Measurements from ENCODE around the gene LYPD6B.

The LYPD6B gene

GRCh38 chr2:149002378-149002890 is 36.1 kb upstream of the LYPD6B start:
- Histone ChIP-seq H3K4me1 (ENCODE audit: insufficient read depth, low read length) (peaks cover 8% of the 10 kb centered on the region), H3K36me3 (ENCODE audit: insufficient read depth, low read length) (peaks cover 73% of the 10 kb centered on the region), H2AFZ (ENCODE audit: low read depth, low read length) (no peak overlapping the region), H3K27me3 (ENCODE audit: insufficient read depth, low read length) (no peaks in the 10 kb centered on the region), H3K9me3 (ENCODE audit: low read length) (peaks cover 9% of the 10 kb centered on the region), H3K4me3 (ENCODE audit: low read length) (no peak overlapping the region)

GRCh38 chr2:149002891-149003740 is 35.4 kb upstream of the LYPD6B start:
- Histone ChIP-seq H3K4me3 (ENCODE audit: low read length) (no peak overlapping the region), H3K9me3 (ENCODE audit: low read length) (peaks cover 9% of the 10 kb centered on the region), H2AFZ (ENCODE audit: low read depth, low read length) (no peak overlapping the region), H3K27me3 (ENCODE audit: insufficient read depth, low read length) (no peaks in the 10 kb centered on the region), H3K36me3 (ENCODE audit: insufficient read depth, low read length) (peaks cover 73% of the 10 kb centered on the region), H3K4me1 (ENCODE audit: insufficient read depth, low read length) (peaks cover 8% of the 10 kb centered on the region)

DNA sequence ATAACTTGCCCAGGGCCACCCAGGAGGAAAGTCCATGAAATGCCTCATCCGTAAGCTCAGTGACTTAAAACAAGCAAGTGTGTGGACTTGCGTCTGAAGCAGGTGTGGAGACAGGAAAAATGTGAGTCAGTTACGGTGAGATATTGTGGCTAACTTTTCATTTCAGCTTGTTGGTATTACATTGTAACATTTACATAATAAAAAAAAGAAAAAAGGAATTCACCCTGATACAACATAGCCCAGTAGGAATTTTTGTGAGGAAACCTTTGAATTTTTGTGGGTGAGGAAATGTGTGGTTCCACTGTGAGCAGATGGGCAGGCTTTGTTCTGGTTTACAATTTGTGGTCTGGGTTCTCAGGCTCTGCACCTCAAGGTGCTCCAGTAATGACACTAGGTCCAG is 33.7 kb upstream of the LYPD6B start:
- Histone ChIP-seq H2AFZ (ENCODE audit: low read depth, low read length) (no peak overlapping the region), H3K4me3 (ENCODE audit: low read length) (no peak overlapping the region), H3K4me1 (ENCODE audit: insufficient read depth, low read length) (no peaks in the 10 kb centered on the region), H3K27me3 (ENCODE audit: insufficient read depth, low read length) (no peaks in the 10 kb centered on the region), H3K9me3 (ENCODE audit: low read length) (peaks cover 9% of the 10 kb centered on the region), H3K36me3 (ENCODE audit: insufficient read depth, low read length) (peaks cover 78% of the 10 kb centered on the region)

GRCh38 chr2:149005471-149006077 is 32.9 kb upstream of the LYPD6B start:
- Histone ChIP-seq H3K36me3 (ENCODE audit: insufficient read depth, low read length) (peaks cover 79% of the 10 kb centered on the region), H2AFZ (ENCODE audit: low read depth, low read length) (no peak overlapping the region), H3K4me3 (ENCODE audit: low read length) (no peak overlapping the region), H3K27me3 (ENCODE audit: insufficient read depth, low read length) (no peaks in the 10 kb centered on the region), H3K9me3 (ENCODE audit: low read length) (peaks cover 9% of the 10 kb centered on the region), H3K4me1 (ENCODE audit: insufficient read depth, low read length) (no peaks in the 10 kb centered on the region)

DNA sequence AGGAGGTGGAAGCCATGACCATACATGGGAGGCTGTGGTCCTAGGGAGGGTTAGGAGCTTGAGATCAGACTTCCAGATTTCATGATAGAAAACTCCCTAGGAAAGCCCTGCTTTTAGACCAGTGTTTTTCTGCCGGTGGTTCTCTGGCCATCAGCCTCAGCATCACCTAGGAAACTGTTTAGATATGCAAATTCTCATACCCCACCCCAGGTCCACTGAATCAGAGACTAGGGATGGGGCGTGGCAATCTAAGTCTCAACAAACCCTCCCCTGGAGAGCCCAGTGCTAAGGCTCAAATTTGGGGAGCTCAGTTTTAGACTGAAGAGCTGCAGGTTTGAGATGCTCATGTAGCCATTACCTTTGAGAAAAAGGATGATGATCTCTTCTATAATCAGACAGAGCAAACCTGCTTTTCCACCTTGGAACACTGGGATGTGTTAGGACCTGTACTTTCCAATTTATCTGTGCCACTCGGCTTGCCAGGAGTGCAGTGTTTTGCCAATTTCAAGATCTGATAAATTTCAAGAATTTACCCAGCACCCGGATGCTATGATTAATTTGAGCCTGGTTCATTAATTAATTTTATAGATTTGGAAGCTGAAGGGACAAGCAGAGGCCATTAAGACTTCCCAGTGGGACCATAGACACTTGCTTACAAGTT is 31.5 kb upstream of the LYPD6B start:
- no peaks in the 10 kb centered on the region for H3K27me3 ChIP-seq (ENCODE audit: insufficient read depth, low read length)
- no peak overlapping the region for H2AFZ ChIP-seq (ENCODE audit: low read depth, low read length)
- peaks cover 9% of the 10 kb centered on the region for H3K9me3 ChIP-seq (ENCODE audit: low read length)
- no peak overlapping the region for H3K4me3 ChIP-seq (ENCODE audit: low read length)
- H3K36me3 ChIP-seq (ENCODE audit: insufficient read depth, low read length): peaks cover 80% of the 10 kb centered on the region
- H3K4me1 ChIP-seq (ENCODE audit: insufficient read depth, low read length): no peaks in the 10 kb centered on the region

GRCh38 chr2:149008381-149008780 is 30.1 kb upstream of the LYPD6B start:
- Histone ChIP-seq H3K27me3 (ENCODE audit: insufficient read depth, low read length) (no peaks in the 10 kb centered on the region), H3K4me1 (ENCODE audit: insufficient read depth, low read length) (no peaks in the 10 kb centered on the region), H3K36me3 (ENCODE audit: insufficient read depth, low read length) (peaks cover 82% of the 10 kb centered on the region), H3K9me3 (ENCODE audit: low read length) (no peaks in the 10 kb centered on the region), H3K4me3 (ENCODE audit: low read length) (no peak overlapping the region), H2AFZ (ENCODE audit: low read depth, low read length) (no peak overlapping the region)

DNA sequence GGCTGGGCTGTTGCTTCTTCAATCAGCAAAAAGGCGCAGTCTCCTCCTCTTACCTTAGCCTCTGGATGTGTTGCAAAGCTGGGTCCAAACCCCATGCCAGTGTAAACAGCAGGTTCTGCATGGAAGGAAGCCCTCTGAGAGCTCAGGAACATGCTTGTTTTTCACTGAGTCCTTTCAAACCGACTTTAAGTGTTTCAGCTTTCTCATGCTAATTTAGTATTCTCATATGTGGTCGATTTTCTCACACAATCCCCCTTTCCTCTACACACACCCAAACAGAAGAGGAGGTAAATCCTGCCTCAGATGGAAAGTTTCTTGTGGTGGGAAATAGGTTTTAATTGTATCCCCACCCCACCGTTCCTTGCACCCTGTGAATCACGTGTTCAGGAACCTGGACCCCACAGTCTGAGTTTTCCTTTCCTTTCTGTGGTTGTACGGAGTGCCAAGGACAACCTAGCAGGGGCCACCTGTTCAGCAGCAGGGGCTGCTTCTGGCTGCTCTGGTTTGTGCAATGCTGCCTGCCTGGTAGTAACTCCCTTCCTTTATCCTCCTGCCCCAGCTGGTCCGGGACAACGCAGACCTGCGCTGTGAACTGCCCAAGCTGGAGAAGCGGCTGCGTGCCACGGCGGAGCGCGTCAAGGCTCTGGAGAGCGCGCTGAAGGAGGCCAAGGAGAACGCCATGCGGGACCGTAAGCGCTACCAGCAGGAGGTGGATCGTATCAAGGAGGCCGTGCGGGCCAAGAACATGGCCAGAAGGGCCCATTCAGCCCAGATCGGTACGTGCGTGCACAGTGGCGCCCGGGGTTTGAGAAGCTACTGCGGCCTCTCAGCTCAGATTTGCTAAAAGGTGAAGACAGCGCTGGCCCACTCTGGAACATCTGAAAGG is 28.7 kb upstream of the LYPD6B start:
- no peaks in the 10 kb centered on the region for H3K27me3 ChIP-seq (ENCODE audit: insufficient read depth, low read length)
- peaks cover 84% of the 10 kb centered on the region for H3K36me3 ChIP-seq (ENCODE audit: insufficient read depth, low read length)
- no peaks in the 10 kb centered on the region for H3K4me1 ChIP-seq (ENCODE audit: insufficient read depth, low read length)
- no peak overlapping the region for H3K4me3 ChIP-seq (ENCODE audit: low read length)
- H3K9me3 ChIP-seq (ENCODE audit: low read length): no peaks in the 10 kb centered on the region
- H2AFZ ChIP-seq (ENCODE audit: low read depth, low read length): no peak overlapping the region

GRCh38 chr2:149012545-149012944 is 26.0 kb upstream of the LYPD6B start:
- Histone ChIP-seq H3K4me1 (ENCODE audit: insufficient read depth, low read length) (no peaks in the 10 kb centered on the region), H3K4me3 (ENCODE audit: low read length) (no peak overlapping the region), H3K9me3 (ENCODE audit: low read length) (no peaks in the 10 kb centered on the region), H2AFZ (ENCODE audit: low read depth, low read length) (no peak overlapping the region), H3K36me3 (ENCODE audit: insufficient read depth, low read length) (peaks cover 77% of the 10 kb centered on the region), H3K27me3 (ENCODE audit: insufficient read depth, low read length) (no peaks in the 10 kb centered on the region)

DNA sequence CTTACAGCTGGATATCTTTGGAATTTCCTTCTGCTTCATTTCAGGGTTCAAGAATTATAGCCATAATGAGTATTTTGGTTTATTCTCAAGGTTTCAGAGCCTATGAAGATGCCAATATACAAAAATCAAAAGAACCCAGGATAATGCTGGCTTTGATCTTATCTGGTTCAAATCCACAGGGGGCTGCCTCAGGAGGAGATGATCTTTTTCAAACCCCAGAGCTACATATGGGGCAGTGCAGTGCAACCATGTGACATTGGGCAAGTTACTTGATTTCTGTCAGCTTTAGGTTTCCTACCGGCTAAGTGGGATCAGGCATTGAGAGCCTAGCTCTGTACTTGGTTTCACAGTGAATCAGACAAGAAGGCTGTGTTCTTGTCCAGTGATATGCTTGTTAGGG is 23.0 kb upstream of the LYPD6B start:
- Histone ChIP-seq H2AFZ (ENCODE audit: low read depth, low read length) (no peak overlapping the region), H3K9me3 (ENCODE audit: low read length) (no peaks in the 10 kb centered on the region), H3K4me3 (ENCODE audit: low read length) (no peak overlapping the region), H3K27me3 (ENCODE audit: insufficient read depth, low read length) (no peaks in the 10 kb centered on the region), H3K36me3 (ENCODE audit: insufficient read depth, low read length) (peaks cover 63% of the 10 kb centered on the region), H3K4me1 (ENCODE audit: insufficient read depth, low read length) (no peaks in the 10 kb centered on the region)

GRCh38 chr2:149015926-149016563 is 22.5 kb upstream of the LYPD6B start:
- Histone ChIP-seq H3K4me1 (ENCODE audit: insufficient read depth, low read length) (no peaks in the 10 kb centered on the region), H2AFZ (ENCODE audit: low read depth, low read length) (no peak overlapping the region), H3K27me3 (ENCODE audit: insufficient read depth, low read length) (no peaks in the 10 kb centered on the region), H3K4me3 (ENCODE audit: low read length) (no peak overlapping the region), H3K36me3 (ENCODE audit: insufficient read depth, low read length) (peaks cover 58% of the 10 kb centered on the region), H3K9me3 (ENCODE audit: low read length) (no peaks in the 10 kb centered on the region)

DNA sequence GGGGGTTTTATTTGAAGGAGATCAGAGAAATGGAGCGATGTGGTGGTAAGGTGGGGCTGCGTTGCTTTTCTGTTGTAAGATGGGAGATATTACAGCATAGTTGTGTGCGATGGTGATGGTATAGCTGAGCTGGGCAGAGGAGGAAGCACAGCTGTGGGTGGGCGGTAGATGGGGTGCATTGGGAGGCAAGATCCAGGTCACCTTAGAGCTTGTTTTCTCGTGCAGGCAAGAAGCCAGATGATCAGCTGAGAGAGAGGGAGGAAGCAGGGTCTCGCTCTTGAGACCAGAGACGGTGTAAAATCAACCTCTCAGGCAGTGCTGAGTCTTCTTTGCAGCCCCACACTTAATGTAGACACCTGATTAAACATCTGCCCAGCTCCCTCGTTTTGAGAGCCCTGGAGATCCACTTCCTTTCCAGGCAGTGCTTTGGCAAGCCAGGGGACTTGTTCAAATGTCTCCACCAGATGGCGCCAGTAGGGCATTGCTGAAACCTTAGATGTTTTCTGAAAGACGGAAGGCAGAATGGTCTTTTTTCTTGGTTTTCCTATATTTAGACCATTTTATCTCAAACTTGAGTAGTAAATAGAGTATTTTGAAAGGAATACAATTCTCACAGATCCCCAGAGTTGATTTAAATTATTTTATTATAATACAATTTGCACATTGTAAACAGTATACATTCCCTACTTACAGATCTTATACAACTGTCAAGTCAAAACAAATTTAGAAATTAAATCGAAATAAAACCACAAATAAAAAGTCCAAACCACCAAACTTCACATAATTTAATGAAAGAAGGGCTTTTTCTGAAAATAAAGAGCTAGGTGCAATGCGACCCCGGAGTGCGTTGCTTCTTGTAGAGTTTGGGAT is 21.1 kb upstream of the LYPD6B start:
- Histone ChIP-seq H3K4me1 (ENCODE audit: insufficient read depth, low read length) (no peaks in the 10 kb centered on the region), H3K4me3 (ENCODE audit: low read length) (no peak overlapping the region), H3K27me3 (ENCODE audit: insufficient read depth, low read length) (no peaks in the 10 kb centered on the region), H3K9me3 (ENCODE audit: low read length) (no peaks in the 10 kb centered on the region), H3K36me3 (ENCODE audit: insufficient read depth, low read length) (peaks cover 55% of the 10 kb centered on the region), H2AFZ (ENCODE audit: low read depth, low read length) (no peak overlapping the region)
